Left lung (tissue), 10 donors: Measurements from ENCODE around the gene TMEM63B. TPM values are rescaled to one million over a fixed set of nuclear protein-coding genes. Genes with fewer than 3 reads are reported as not detected.
"Not testable (repeated sequence)": the region's sequence is repeated elsewhere in the genome, so short reads cannot be mapped to it uniquely, and the experiment has no call there.

ENCODE experiments used
- ATAC-seq: fragments of 200-7000 bp; cut with Tn5 transposase; one replicate; pipeline ENCODE4 v1.9.1; 2020; ENCODE audit warnings: moderate library complexity
- DNase-seq, 4 donors: peaks; one replicate each; pipeline ENCODE4 v3.0.0-alpha.2; 2013 to 2020
- H3K27ac ChIP-seq, 2 donors: fragments of 200-600 bp; sonication (generic) in 1 of 2; one replicate each; pipeline versions ENCODE4 v1.5.0 to v1.8.0; 2020 to 2021
- H3K27me3 ChIP-seq, 2 donors: fragments of 200-600 bp; sonication (generic) in 1 of 2; one replicate each; pipeline versions ENCODE4 v1.5.0 to v1.8.0; 2020 to 2021
- H3K36me3 ChIP-seq, 2 donors: fragments of 200-600 bp; sonication (generic) in 1 of 2; one replicate each; pipeline versions ENCODE4 v1.5.0 to v1.8.0; 2020 to 2021
- H3K4me1 ChIP-seq, 2 donors: fragments of 200-600 bp; one replicate each; pipeline ENCODE4 v1.8.0; 2021
- H3K4me3 ChIP-seq, 2 donors: fragments of 200-600 bp; sonication (generic) in 1 of 2; one replicate each; pipeline versions ENCODE4 v1.5.0 to v1.8.0; 2020 to 2021; ENCODE audit warnings: mild to moderate bottlenecking in 1 of 2
- H3K9me3 ChIP-seq, 2 donors: fragments of 200-600 bp; sonication (generic) in 1 of 2; one replicate each; pipeline versions ENCODE4 v1.5.0 to v1.8.0; 2020 to 2021
- intact Hi-C, 2 donors: fragments of 100-400 bp; cut with DNase I; formaldehyde crosslinking; loops; one replicate each; pipeline versions ENCODE4 v1.11.2 to v1.14.2; 2022
- polyA plus RNA-seq, 6 donors: library from polyadenylated mRNA; unstranded; fragments of 120-200 nt; gene quantifications; one replicate each; pipeline ENCODE4 v1.2.1, GENCODE V29; 2013; ENCODE audit not compliant: insufficient read length in 6 of 6
- total RNA-seq, 2 donors: library from RNA; stranded (reverse); fragmentation: NEBNext Ultra II Directional; extraction: Animal tissue kit (Norgen Biotek cat#: 25700); gene quantifications; one replicate each; pipeline ENCODE4 v1.2.1, GENCODE V29; 2021
- TF ChIP-seq, protein P1 (sequence below), 2 donors: fragments of 200-600 bp; sonication (generic) in 1 of 2; IDR thresholded peaks; one replicate each; pipeline versions ENCODE4 v1.5.0 to v1.8.0; 2021; ENCODE audit warnings: antibody characterized with exemption in 2 of 2
- donor health status: DM: no; HTN: yes; CAD: no.
- donor health status: DM: no; HTN: no; CAD: no.

Gene TMEM63B
- total and polyA plus RNA-seq, 8 donors: 29.8 to 186 (median 33.8) TPM

DNA sequence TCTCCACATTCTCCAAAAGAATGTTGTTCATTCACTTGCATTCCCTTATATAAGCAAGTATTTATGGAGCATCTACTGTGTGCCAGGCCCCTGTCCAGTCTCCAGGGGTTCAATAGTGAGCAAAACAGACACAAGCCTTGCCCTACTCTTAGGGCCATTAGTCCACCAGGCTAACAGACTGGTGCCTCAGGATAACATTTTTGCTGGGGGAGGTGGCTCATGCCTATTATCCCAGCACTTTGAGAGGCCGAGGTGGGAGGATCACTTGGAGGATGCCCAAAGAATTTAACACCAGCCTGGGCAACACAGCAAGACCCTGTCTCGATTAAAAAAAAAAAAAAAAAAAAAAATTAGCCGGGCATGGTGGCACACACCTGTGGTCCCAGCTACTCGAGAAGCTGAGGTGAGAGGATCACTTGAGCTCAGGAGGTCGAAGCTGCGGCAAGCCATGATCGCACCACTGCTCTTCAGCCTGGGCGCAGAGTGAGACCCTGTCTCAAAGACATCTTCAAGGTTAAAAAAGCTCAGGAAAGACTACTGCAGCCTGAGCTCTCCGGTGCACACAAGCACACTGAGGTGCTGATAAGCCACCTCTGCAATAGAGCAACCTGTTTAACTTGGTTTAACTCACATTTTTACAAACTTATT lies 51.2 kb downstream of the TMEM63B start:
- Histone ChIP-seq H3K4me1 (peaks cover 0 to 10% of the 10 kb centered on the region in 2 donors), H3K36me3 (no peaks in the 10 kb centered on the region), H3K4me3 (no peak overlapping the region), H3K27me3 (no peaks in the 10 kb centered on the region), H3K27ac (no peak overlapping the region), H3K9me3 (no peaks in the 10 kb centered on the region)
- TF ChIP-seq, protein P1, sequence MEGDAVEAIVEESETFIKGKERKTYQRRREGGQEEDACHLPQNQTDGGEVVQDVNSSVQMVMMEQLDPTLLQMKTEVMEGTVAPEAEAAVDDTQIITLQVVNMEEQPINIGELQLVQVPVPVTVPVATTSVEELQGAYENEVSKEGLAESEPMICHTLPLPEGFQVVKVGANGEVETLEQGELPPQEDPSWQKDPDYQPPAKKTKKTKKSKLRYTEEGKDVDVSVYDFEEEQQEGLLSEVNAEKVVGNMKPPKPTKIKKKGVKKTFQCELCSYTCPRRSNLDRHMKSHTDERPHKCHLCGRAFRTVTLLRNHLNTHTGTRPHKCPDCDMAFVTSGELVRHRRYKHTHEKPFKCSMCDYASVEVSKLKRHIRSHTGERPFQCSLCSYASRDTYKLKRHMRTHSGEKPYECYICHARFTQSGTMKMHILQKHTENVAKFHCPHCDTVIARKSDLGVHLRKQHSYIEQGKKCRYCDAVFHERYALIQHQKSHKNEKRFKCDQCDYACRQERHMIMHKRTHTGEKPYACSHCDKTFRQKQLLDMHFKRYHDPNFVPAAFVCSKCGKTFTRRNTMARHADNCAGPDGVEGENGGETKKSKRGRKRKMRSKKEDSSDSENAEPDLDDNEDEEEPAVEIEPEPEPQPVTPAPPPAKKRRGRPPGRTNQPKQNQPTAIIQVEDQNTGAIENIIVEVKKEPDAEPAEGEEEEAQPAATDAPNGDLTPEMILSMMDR (IDR thresholded peaks at IDR 0.05): no peak
- intact Hi-C loops: no loop called here
- DNase-seq: peak in 1 of 4 donors; percentile 19
- ATAC-seq: no peak

DNA sequence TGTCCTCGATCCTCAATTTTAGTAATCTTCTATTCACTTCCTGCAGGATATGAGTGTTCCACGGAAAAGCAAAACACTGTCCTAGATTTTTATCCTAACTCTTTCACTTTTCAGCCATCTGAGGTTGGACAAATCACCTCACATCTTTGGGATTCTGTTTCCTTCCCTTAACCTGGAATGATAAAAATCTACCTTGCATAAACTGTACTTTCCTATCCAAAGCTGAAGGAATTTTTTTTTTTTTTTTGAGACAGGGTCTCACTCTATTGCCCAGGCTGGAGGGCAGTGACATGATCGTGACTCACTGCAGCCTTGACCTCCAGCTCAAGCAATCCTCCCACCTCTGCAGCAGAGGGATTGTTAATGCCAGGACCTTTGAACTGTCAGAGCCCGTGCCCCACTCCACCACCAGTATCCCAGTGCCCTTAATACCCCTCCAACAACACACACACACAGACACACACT lies 51.8 kb downstream of the TMEM63B start:
- ATAC-seq (no peak), DNase-seq (no peak)
- no peaks in the 10 kb centered on the region for H3K36me3 ChIP-seq
- H3K27ac ChIP-seq: no peak overlapping the region
- TF ChIP-seq, protein P1 (IDR thresholded peaks at IDR 0.05): no peak
- intact Hi-C loops: no loop called here
- H3K4me3 ChIP-seq: no peak overlapping the region
- H3K9me3 ChIP-seq: no peaks in the 10 kb centered on the region
- H3K4me1 ChIP-seq: peaks cover 0 to 10% of the 10 kb centered on the region in 2 donors
- no peaks in the 10 kb centered on the region for H3K27me3 ChIP-seq

DNA sequence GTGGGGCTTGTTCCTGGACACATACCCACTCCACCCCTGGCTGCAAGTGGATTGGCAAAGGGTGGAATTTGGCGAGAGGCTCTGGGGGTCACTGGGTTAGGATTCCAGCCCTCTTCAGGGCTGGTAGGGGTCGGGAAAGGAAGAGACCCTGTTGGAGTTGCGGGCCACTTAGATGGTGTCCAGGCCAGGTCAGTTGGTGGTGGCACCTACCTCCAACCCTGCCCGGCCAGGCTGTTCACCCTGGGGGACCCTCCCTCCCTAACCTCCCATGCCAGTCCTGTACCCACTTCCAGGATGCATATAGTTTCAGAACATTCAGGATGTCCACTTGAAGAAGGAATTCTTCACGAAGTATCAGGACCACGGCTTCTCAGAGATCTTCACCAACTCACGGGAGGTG lies 52.3 kb downstream of the TMEM63B start:
- no peak for DNase-seq
- TF ChIP-seq, protein P1 (IDR thresholded peaks at IDR 0.05): no peak
- no peak overlapping the region for H3K4me3 ChIP-seq
- H3K27ac ChIP-seq: no peak overlapping the region
- ATAC-seq: no peak
- H3K27me3 ChIP-seq: no peaks in the 10 kb centered on the region
- H3K4me1 ChIP-seq: peaks cover 0 to 10% of the 10 kb centered on the region in 2 donors
- intact Hi-C loops: no loop called here
- no peaks in the 10 kb centered on the region for H3K36me3 ChIP-seq
- H3K9me3 ChIP-seq: no peaks in the 10 kb centered on the region

DNA sequence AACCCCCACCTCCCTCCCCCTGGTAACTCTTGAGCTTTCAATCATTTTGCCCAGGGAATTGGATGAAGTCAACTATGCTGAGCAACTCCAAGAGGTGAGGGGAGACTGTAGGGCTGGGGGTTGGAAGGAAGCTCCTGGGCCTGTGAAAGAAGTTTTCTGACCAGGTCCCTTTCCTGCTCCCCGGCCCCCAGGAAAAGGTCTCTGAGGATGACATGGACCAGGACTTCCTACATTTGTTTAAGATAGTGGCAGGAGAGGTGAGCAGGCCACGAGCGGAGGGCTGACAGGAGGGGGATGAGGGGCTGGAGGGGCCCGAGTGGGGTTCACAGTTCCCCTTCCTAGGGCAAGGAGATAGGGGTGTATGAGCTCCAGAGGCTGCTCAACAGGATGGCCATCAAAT lies 53.1 kb downstream of the TMEM63B start:
- no peak for ATAC-seq
- DNase-seq: no peak
- Histone ChIP-seq H3K4me1 (peaks cover 0 to 10% of the 10 kb centered on the region in 2 donors), H3K36me3 (no peaks in the 10 kb centered on the region), H3K9me3 (no peaks in the 10 kb centered on the region), H3K27me3 (no peaks in the 10 kb centered on the region), H3K4me3 (no peak overlapping the region), H3K27ac (no peak overlapping the region)
- TF ChIP-seq, protein P1 (IDR thresholded peaks at IDR 0.05): no peak
- intact Hi-C loops: no loop called here

DNA sequence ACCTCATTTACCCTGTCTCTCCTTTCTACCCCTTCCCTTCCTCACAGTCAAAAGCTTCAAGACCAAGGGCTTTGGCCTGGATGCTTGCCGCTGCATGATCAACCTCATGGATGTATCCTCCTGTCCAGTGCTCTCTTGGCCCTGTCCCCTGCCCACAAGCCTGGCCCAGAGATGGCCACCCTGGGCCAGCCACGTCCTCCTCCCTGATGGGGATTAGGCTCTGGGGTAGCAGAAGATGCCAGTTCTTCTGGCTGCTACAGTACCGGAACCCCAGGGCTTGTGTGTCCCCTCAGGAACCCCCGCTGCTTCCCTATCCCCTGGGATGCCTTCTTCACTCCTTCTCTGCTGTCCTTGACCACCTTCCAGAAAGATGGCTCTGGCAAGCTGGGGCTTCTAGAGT lies 53.5 kb downstream of the TMEM63B start:
- no peak overlapping the region for H3K27ac ChIP-seq
- no peak for ATAC-seq
- H3K27me3 ChIP-seq: no peaks in the 10 kb centered on the region
- TF ChIP-seq, protein P1 (IDR thresholded peaks at IDR 0.05): no peak
- intact Hi-C loops: no loop called here
- no peak for DNase-seq
- peaks cover 0 to 10% of the 10 kb centered on the region in 2 donors for H3K4me1 ChIP-seq
- H3K9me3 ChIP-seq: no peaks in the 10 kb centered on the region
- no peaks in the 10 kb centered on the region for H3K36me3 ChIP-seq
- H3K4me3 ChIP-seq: no peak overlapping the region

DNA sequence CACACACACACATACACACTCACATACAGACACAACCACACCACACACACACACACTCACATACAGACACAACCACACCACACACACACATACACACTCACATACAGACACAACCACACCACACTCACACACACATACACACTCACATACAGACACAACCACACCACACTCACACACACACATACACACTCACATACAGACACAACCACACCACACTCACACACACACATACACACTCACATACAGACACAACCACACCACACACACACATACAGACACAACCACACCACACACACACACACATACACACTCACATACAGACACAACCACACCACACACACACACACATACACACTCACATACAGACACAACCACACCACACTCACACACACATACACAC lies 54.4 kb downstream of the TMEM63B start:
- DNase-seq, H3K4me1 ChIP-seq, H3K36me3 ChIP-seq, H3K27ac ChIP-seq, intact Hi-C loops, H3K9me3 ChIP-seq, H3K27me3 ChIP-seq, H3K4me3 ChIP-seq, ATAC-seq: not testable (repeated sequence)
